ENCODE measurements around the gene DGKG. TPM values are rescaled to one million over a fixed set of nuclear protein-coding genes. Genes with fewer than 3 reads are reported as not detected.
A peak's percentile ranks its signal among the peaks of the same experiment; 100 is the strongest.

The DGKG gene
- total RNA-seq, 3 donors from 2014 or later = 0.80 to 6.7 (median 0.96) TPM

DNA sequence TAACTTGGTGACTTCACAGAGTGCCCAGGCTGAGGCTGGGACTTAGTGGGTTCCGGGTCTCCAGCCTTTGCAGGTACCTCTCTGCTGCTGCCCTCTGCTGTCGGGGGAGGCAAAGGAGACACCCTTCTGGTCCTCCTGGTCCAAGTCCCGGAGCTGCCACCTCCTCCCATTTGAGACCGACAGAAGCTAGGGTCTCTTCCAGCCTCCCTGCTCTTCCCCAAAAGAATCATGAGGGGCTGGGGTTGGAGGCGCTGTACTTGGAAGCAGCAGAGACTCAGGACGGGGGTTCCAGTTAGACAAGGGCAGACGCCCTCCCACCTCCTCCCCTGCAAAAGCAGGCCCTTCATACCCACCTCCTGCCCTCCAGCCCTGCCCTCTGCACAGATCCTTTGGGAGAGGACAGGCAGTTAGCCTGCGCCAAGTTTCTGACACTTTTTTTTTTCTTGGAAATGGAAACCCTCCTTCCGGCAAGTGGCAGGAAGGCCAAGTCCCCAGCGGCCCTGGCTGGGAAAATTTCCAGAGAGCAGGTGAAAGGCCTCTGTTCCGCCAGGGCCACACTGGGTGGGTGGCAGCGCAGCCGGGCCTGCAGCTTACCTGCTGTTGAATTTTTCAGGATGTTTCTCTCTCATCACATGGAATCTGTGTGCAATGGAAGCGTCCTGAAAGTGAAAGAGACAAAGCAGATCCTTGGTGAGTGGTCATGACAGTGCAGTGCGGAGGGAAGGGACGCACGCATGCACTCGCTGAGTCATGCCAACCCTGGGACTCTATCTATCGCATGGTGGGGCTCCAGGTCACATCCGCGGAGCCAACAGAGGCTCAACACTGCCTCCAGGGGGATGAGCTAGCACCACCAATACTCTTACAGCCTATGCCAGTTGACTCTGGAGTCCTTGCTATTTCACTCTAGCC, 119.9 kb downstream of the DGKG start:
- intact Hi-C loops (cut with DNase I, micrococcal nuclease) = loop anchor here (10.0 kb wide), 1 partner anchor 257 kb away; no protein-coding TSS in a partner anchor
- TF ChIP-seq CTCF (IDR thresholded peaks at IDR 0.05) = no peak
- Histone ChIP-seq H3K4me1 (ENCODE audit: low read depth) (no peaks in the 10 kb centered on the region), H3K9me3 (no peaks in the 10 kb centered on the region), H3K36me3 (ENCODE audit: low read depth) (no peaks in the 10 kb centered on the region), H3K4me3 (no peak overlapping the region)
- DNase-seq (peak; percentile 65 to 78 (median 76)), ATAC-seq (peak; percentile 93)

DNA sequence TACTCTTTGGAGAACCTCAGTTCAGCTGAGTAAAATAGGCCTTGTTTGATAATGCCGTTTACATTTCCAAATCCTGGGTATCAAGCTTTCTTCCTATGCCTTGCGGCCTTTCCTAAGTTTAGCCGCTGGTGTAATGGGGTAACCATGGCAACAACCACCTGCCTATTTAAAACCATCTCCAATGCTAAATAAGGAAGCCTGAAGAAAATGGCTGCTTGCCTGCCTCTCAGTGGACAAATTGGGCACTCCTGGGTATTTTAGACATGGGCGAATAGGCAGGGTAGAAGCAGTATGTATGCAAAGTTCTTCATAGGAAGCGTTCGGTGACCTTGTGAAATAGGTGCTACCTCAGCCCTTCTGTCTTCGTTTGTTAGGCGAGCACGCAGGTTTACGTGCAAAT, 122.7 kb downstream of the DGKG start:
- Histone ChIP-seq H3K9me3 (no peaks in the 10 kb centered on the region), H3K4me3 (no peak overlapping the region), H3K36me3 (ENCODE audit: low read depth) (no peaks in the 10 kb centered on the region), H3K4me1 (ENCODE audit: low read depth) (no peaks in the 10 kb centered on the region)
- DNase-seq (no peak), ATAC-seq (no peak)
- no peak for TF ChIP-seq CTCF (IDR thresholded peaks at IDR 0.05)
- intact Hi-C loops (cut with DNase I, micrococcal nuclease) = no loop called here

DNA sequence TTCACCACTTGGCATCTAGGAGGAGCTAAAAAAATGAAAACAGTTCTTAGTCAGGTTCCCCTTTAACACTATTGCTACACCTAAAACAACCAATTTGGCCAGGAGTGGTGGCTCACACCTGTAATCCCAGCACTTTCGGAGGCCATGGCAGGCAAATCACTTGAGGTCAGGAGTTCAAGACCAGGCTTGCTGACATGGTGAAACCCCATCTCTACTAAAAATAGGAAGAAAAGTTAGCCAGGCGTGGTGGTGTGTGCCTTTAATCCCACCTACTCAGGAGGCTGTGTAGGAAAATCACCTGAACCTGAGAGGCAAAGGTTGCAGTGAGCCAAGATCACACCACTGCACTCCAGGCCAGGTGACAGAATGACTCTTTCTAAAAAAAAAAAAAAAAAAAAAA, 124.1 kb downstream of the DGKG start:
- DNase-seq = no peak
- H3K4me1 ChIP-seq (ENCODE audit: low read depth) = no peaks in the 10 kb centered on the region
- no peak for ATAC-seq
- H3K4me3 ChIP-seq = no peak overlapping the region
- intact Hi-C loops (cut with DNase I, micrococcal nuclease) = no loop called here
- no peaks in the 10 kb centered on the region for H3K9me3 ChIP-seq
- no peaks in the 10 kb centered on the region for H3K36me3 ChIP-seq (ENCODE audit: low read depth)
- no peak for TF ChIP-seq CTCF (IDR thresholded peaks at IDR 0.05)

DNA sequence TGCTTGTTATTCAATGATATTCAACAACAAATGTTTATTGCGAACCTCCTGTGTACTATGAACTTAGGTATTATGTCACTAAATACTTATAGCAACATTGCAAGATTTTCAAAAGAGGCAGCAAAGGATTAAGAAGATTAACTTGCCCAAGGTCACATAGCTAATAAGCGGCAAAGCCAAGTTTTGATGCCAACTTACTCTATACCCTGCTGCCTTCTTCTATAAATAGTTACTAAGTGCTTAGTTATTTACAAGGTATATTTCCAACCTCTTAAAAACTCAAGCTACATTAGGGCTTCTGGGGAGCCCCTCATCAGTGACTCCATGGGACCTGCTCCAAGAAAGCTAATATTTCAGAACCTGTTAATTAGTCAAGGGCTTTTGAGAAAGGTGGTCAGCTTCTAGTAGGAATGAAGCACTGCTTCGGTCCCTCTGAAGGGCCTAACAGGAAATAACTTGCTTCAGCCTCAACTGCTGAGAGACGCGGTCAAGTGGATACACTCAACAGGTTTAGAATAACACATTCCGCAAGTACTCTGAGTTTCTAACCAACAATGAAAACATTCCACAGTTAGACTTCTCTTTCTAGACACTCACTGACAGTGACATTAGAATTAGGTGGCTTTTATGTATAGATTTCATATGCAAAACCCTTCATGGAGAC, 125.5 kb downstream of the DGKG start:
- Histone ChIP-seq H3K4me1 (ENCODE audit: low read depth) (no peaks in the 10 kb centered on the region), H3K4me3 (no peak overlapping the region), H3K36me3 (ENCODE audit: low read depth) (no peaks in the 10 kb centered on the region), H3K9me3 (no peaks in the 10 kb centered on the region)
- DNase-seq (no peak), ATAC-seq (no peak)
- no peak for TF ChIP-seq CTCF (IDR thresholded peaks at IDR 0.05)
- intact Hi-C loops (cut with DNase I, micrococcal nuclease) = no loop called here

DNA sequence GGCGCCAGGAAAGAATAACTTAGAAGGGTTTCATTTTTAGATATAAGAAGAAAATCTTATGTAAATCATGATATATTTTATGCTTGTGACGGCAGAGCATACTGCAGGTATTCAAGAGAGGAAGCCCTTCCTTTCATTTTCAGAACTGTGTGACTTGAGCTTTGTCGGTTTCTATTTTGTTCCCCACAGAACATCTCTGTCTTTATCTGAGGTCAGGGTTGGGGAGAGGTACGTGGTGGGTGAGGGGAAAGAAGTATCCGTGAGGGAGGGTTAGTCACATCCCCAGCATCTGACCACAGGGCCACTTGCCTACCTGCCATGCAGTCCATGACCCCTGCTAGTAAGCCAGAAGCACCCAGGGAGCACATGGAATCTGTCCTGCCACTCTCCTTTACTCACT, 126.5 kb downstream of the DGKG start:
- intact Hi-C loops (cut with DNase I, micrococcal nuclease) = no loop called here

More for the DNA sequence above, 126.5 kb downstream of the DGKG start:
- DNase-seq (no peak), ATAC-seq (no peak)
- no peak overlapping the region for H3K4me3 ChIP-seq
- TF ChIP-seq CTCF (IDR thresholded peaks at IDR 0.05) = no peak
- H3K4me1 ChIP-seq (ENCODE audit: low read depth) = no peaks in the 10 kb centered on the region
- no peaks in the 10 kb centered on the region for H3K36me3 ChIP-seq (ENCODE audit: low read depth)
- no peaks in the 10 kb centered on the region for H3K9me3 ChIP-seq
